H9 (cell line): ENCODE data around the gene SENP8. TPM values are rescaled to one million over a fixed set of nuclear protein-coding genes. Genes with fewer than 3 reads are reported as not detected.

ENCODE experiments used
- DNase-seq: peaks from one replicate; pipeline ENCODE4 v3.0.0-alpha.2; 2017
- H2AFZ ChIP-seq: one replicate; pipeline ENCODE4 v1.6.1; 2013; ENCODE audit warnings: mild to moderate bottlenecking, low read length, control low read depth, moderate library complexity
- H2AK5ac ChIP-seq: 2 replicates; pipeline ENCODE4 v1.6.1; 2013; ENCODE audit warnings: low read length, control low read depth, mixed read lengths; ENCODE audit not compliant: insufficient read length
- H2BK120ac ChIP-seq: one replicate; pipeline ENCODE4 v1.6.1; 2013; ENCODE audit warnings: low read depth, mild to moderate bottlenecking, low read length, control low read depth, inconsistent platforms; ENCODE audit not compliant: poor library complexity, severe bottlenecking
- H2BK12ac ChIP-seq: 2 replicates; pipeline ENCODE4 v1.6.1; 2013; ENCODE audit warnings: low read length, control low read depth, mixed read lengths, low read depth; ENCODE audit not compliant: insufficient read length
- H2BK15ac ChIP-seq: 2 replicates; pipeline ENCODE4 v1.6.1; 2013; ENCODE audit warnings: low read depth, low read length, control low read depth
- H2BK20ac ChIP-seq: one replicate; pipeline ENCODE4 v1.6.1; 2013; ENCODE audit warnings: low read depth, mild to moderate bottlenecking, low read length, control low read depth, inconsistent platforms; ENCODE audit not compliant: poor library complexity, severe bottlenecking
- H2BK5ac ChIP-seq: 2 replicates; pipeline ENCODE4 v1.6.1; 2013; ENCODE audit warnings: low read length, control low read depth, mixed read lengths; ENCODE audit not compliant: insufficient read length
- H3K14ac ChIP-seq: 2 replicates; pipeline ENCODE4 v1.6.1; 2013; ENCODE audit warnings: low read length, control low read depth; ENCODE audit not compliant: insufficient read depth
- H3K18ac ChIP-seq: 2 replicates; pipeline ENCODE4 v1.6.1; 2013; ENCODE audit warnings: low read depth, mild to moderate bottlenecking, mixed read lengths, low read length, control low read depth; ENCODE audit not compliant: insufficient read length
- H3K23ac ChIP-seq: 2 replicates; pipeline ENCODE4 v1.6.1; 2013; ENCODE audit warnings: low read length, control low read depth, mixed read lengths, low read depth; ENCODE audit not compliant: insufficient read length
- H3K23me2 ChIP-seq: 2 replicates; pipeline ENCODE4 v1.6.1; 2013; ENCODE audit warnings: low read depth, mild to moderate bottlenecking, mixed read lengths, low read length, control low read depth; ENCODE audit not compliant: insufficient read length, poor library complexity, severe bottlenecking
- H3K27ac ChIP-seq: 2 replicates; pipeline ENCODE4 v1.5.1; 2013; ENCODE audit warnings: low read length, control low read depth, mixed read lengths, low read depth; ENCODE audit not compliant: insufficient read length
- H3K27me3 ChIP-seq: 2 replicates; pipeline ENCODE4 v1.6.1; 2013; ENCODE audit warnings: low read length, control low read depth, inconsistent platforms; ENCODE audit not compliant: insufficient read depth
- H3K4ac ChIP-seq: 2 replicates; pipeline ENCODE4 v1.6.1; 2013; ENCODE audit warnings: low read depth, mild to moderate bottlenecking, control low read depth, inconsistent platforms, low read length, moderate library complexity
- H3K4me1 ChIP-seq: 2 replicates; pipeline ENCODE4 v1.6.1; 2013; ENCODE audit warnings: low read length, control low read depth, inconsistent platforms; ENCODE audit not compliant: insufficient read depth
- H3K4me2 ChIP-seq: 2 replicates; pipeline ENCODE4 v1.6.1; 2013; ENCODE audit warnings: low read length, control low read depth, mixed read lengths; ENCODE audit not compliant: insufficient read length, insufficient read depth
- H3K56ac ChIP-seq: 2 replicates; pipeline ENCODE4 v1.6.1; 2013; ENCODE audit warnings: low read depth, mild to moderate bottlenecking, mixed read lengths, low read length, control low read depth; ENCODE audit not compliant: insufficient read length
- H3K79me1 ChIP-seq: 2 replicates; pipeline ENCODE4 v1.6.1; 2013; ENCODE audit warnings: low read depth, mild to moderate bottlenecking, moderate library complexity, low read length, control low read depth, inconsistent platforms; ENCODE audit not compliant: insufficient read depth, poor library complexity, severe bottlenecking
- H3K79me2 ChIP-seq: 2 replicates; pipeline ENCODE4 v1.6.1; 2013; ENCODE audit warnings: low read length, control low read depth, inconsistent platforms; ENCODE audit not compliant: insufficient read depth
- H3K9ac ChIP-seq: 2 replicates; pipeline ENCODE4 v1.6.1; 2013; ENCODE audit warnings: low read length, control low read depth, mixed read lengths; ENCODE audit not compliant: insufficient read length; ENCODE audit errors: extremely low read depth
- H3K9me3 ChIP-seq: one replicate; pipeline ENCODE4 v1.6.1; 2013; ENCODE audit warnings: low read depth, low read length, inconsistent platforms; ENCODE audit not compliant: control insufficient read depth
- H3T11ph ChIP-seq: one replicate; pipeline ENCODE4 v1.6.1; 2013; ENCODE audit warnings: mild to moderate bottlenecking, low read length, control low read depth, inconsistent platforms
- H4K20me1 ChIP-seq: one replicate; pipeline ENCODE4 v1.6.1; 2013; ENCODE audit not compliant: control insufficient read depth, insufficient read length, insufficient read depth
- H4K5ac ChIP-seq: 2 replicates; pipeline ENCODE4 v1.6.1; 2013; ENCODE audit warnings: low read depth, mild to moderate bottlenecking, mixed read lengths, low read length, control low read depth; ENCODE audit not compliant: insufficient read length
- H4K8ac ChIP-seq: replicated peaks from 2 replicates; pipeline ENCODE4 v1.6.1; 2013; ENCODE audit warnings: low read length, control low read depth, mixed read lengths, low read depth; ENCODE audit not compliant: insufficient read length
- H4K91ac ChIP-seq: 2 replicates; pipeline ENCODE4 v1.6.1; 2013; ENCODE audit warnings: low read depth, mild to moderate bottlenecking, moderate library complexity, mixed read lengths, low read length, control low read depth; ENCODE audit not compliant: insufficient read length
- H3K27ac Mint-ChIP-seq, 3 experiments: 2 replicates in 2 of 3; 3 replicates in 1 of 3; pipeline ENCODE4 v1.8.0; 2020 to 2021; ENCODE audit warnings: mixed read lengths in 3 of 3, mild to moderate bottlenecking in 1 of 3, moderate library complexity in 1 of 3
- H3K27me3 Mint-ChIP-seq: 2 replicates; pipeline ENCODE4 v1.8.0; 2021; ENCODE audit warnings: low read depth, mild to moderate bottlenecking, moderate library complexity, mixed read lengths
- H3K36me3 Mint-ChIP-seq, 3 experiments: 2 replicates in 2 of 3; 3 replicates in 1 of 3; pipeline ENCODE4 v1.8.0; 2020 to 2021; ENCODE audit warnings: low read depth in 3 of 3, mixed read lengths in 3 of 3; ENCODE audit not compliant: insufficient read depth in 1 of 3
- H3K4me1 Mint-ChIP-seq, 2 experiments: 2 replicates each; pipeline ENCODE4 v1.8.0; 2020; ENCODE audit warnings: mixed read lengths in 2 of 2
- H3K4me3 Mint-ChIP-seq, 2 experiments: 2 replicates in 1 of 2; 3 replicates in 1 of 2; pipeline ENCODE4 v1.8.0; 2020 to 2021; ENCODE audit warnings: mild to moderate bottlenecking in 2 of 2, mixed read lengths in 2 of 2, moderate library complexity in 1 of 2
- H3K9me3 Mint-ChIP-seq, 2 experiments: 2 replicates in 1 of 2; 3 replicates in 1 of 2; pipeline ENCODE4 v1.8.0; 2020; ENCODE audit warnings: mild to moderate bottlenecking in 2 of 2, mixed read lengths in 2 of 2, moderate library complexity in 1 of 2
- CTCF ChIP-seq: fragments of 200-600 bp; sonication (generic); conservative IDR thresholded peaks from 3 replicates; pipeline ENCODE4 v1.8.0; 2021; ENCODE audit warnings: antibody characterized with exemption, mild to moderate bottlenecking
- total RNA-seq: library from RNA; stranded (reverse); gene quantifications from 2 replicates; pipeline ENCODE4 v1.2.1, GENCODE V29; 2021

The SENP8 gene
- total RNA-seq, 1 experiment from 2014 or later = 4.8 TPM

- no peaks in the 10 kb centered on the region for H3K9me3 Mint-ChIP-seq
- H2BK5ac ChIP-seq = no peak overlapping the region
Observed at GRCh38 chr15:72146934-72147333, 28.7 kb downstream of the SENP8 start.

More at GRCh38 chr15:72146934-72147333, 28.7 kb downstream of the SENP8 start:
- Mint-ChIP-seq H3K4me3 (no peak overlapping the region), H3K4me1 (no peaks in the 10 kb centered on the region), H3K27me3 (0 out of 2 replicates have a peak, but pooled peaks cover 3% of the 10 kb centered on the region), H3K36me3 (no peaks in the 10 kb centered on the region), H3K27ac (no peak overlapping the region)
- Histone ChIP-seq H3K79me2 (no peaks in the 10 kb centered on the region), H3K9me3 (no peaks in the 10 kb centered on the region), H2BK120ac (no peak overlapping the region), H3K23me2 (no peaks in the 10 kb centered on the region), H3K14ac (no peak overlapping the region), H3K9ac (no peak overlapping the region), H2BK20ac (no peak overlapping the region), H3K23ac (no peak overlapping the region), H2AK5ac (no peak overlapping the region), H4K20me1 (no peaks in the 10 kb centered on the region), H3K18ac (no peak overlapping the region), H2BK12ac (no peak overlapping the region), H3K4me1 (no peaks in the 10 kb centered on the region), H3T11ph (no peak overlapping the region), H4K8ac (no peak overlapping the region), H3K27me3 (no peaks in the 10 kb centered on the region), H4K5ac (no peak overlapping the region), H3K27ac (no peak overlapping the region), H2AFZ (no peak overlapping the region), H3K4ac (no peak overlapping the region), H2BK15ac (no peak overlapping the region), H3K56ac (no peak overlapping the region), H3K4me2 (no peak overlapping the region), H3K79me1 (no peaks in the 10 kb centered on the region), H4K91ac (no peak overlapping the region)
- no peak for DNase-seq
- no peak for TF ChIP-seq CTCF
